GM21576 (cell line): ENCODE measurements around the gene NECAB3.

Source experiments
- ATAC-seq: cut with Tn5 transposase; IDR thresholded peaks from one replicate; pipeline ENCODE4 v1.9.1; 2021; ENCODE audit warnings: mild to moderate bottlenecking, moderate library complexity; ENCODE audit not compliant: unreplicated experiment

The NECAB3 gene

GRCh38 chr20:33697129-33697528 is 22.9 kb upstream of the NECAB3 start:
- no peak for ATAC-seq

GRCh38 chr20:33696448-33696847 is 22.2 kb upstream of the NECAB3 start:
- no peak for ATAC-seq

GRCh38 chr20:33694639-33695012 is 20.4 kb upstream of the NECAB3 start:
- no peak for ATAC-seq

- ATAC-seq: no peak
These were observed 19.8 kb upstream of the NECAB3 start for GRCh38 chr20:33693741-33694638.

- no peak for ATAC-seq
These were observed 19.1 kb upstream of the NECAB3 start for GRCh38 chr20:33693289-33693688.

- no peak for ATAC-seq
These were observed 15.7 kb upstream of the NECAB3 start for GRCh38 chr20:33689973-33690372.

GRCh38 chr20:33689493-33689892 is 15.3 kb upstream of the NECAB3 start:
- ATAC-seq: no peak

- no peak for ATAC-seq
These were observed 14.8 kb upstream of the NECAB3 start for GRCh38 chr20:33688938-33689424.

- ATAC-seq: no peak
These were observed 14.0 kb upstream of the NECAB3 start for GRCh38 chr20:33687993-33688937.

- ATAC-seq: no peak
These were observed 13.2 kb upstream of the NECAB3 start for GRCh38 chr20:33687370-33687915.

GRCh38 chr20:33686984-33687366 is 12.7 kb upstream of the NECAB3 start:
- ATAC-seq: no peak

- peak; percentile 76 for ATAC-seq
These were observed 12.1 kb upstream of the NECAB3 start, which contains the start of gene E2F1 for GRCh38 chr20:33686100-33686983. Gene E2F1, minus strand, starts transcription at chr20:33686385. Its CDS starts 121 bp downstream, at chr20:33686264.

- ATAC-seq: peak; percentile 39
These were observed 11.3 kb upstream of the NECAB3 start for GRCh38 chr20:33685328-33686099.

- ATAC-seq: no peak
These were observed 10.5 kb upstream of the NECAB3 start for GRCh38 chr20:33684533-33685327.

GRCh38 chr20:33681728-33682353 is 7.6 kb upstream of the NECAB3 start:
- no peak for ATAC-seq

- ATAC-seq: no peak
These were observed 7.1 kb upstream of the NECAB3 start for GRCh38 chr20:33681288-33681687.

- ATAC-seq: no peak
These were observed 6.5 kb upstream of the NECAB3 start for GRCh38 chr20:33680686-33681085.
